Activated CD4-positive, alpha-beta T cell treated with anti-CD3 and anti-CD28 coated beads, Interleukin-2, Interleukin-4, amounts not matched to agents 100 ng/mL and 50 ng/mL, durations not matched to agents 16 hours and 8 hours (primary cell): ENCODE measurements around the gene C1orf35.
A peak's percentile ranks its signal among the peaks of the same experiment; 100 is the strongest.
"Not testable (repeated sequence)": the region's sequence is repeated elsewhere in the genome, so short reads cannot be mapped to it uniquely, and the experiment has no call there.

Experiments used
- DNase-seq: peaks from one replicate; pipeline ENCODE4 v3.0.0-alpha.2; 2020; ENCODE audit warnings: low spot score

The C1orf35 gene

GRCh38 chr1:228142155-228142691, 39.1 kb upstream of the C1orf35 start:
- DNase-seq, result no peak

DNA sequence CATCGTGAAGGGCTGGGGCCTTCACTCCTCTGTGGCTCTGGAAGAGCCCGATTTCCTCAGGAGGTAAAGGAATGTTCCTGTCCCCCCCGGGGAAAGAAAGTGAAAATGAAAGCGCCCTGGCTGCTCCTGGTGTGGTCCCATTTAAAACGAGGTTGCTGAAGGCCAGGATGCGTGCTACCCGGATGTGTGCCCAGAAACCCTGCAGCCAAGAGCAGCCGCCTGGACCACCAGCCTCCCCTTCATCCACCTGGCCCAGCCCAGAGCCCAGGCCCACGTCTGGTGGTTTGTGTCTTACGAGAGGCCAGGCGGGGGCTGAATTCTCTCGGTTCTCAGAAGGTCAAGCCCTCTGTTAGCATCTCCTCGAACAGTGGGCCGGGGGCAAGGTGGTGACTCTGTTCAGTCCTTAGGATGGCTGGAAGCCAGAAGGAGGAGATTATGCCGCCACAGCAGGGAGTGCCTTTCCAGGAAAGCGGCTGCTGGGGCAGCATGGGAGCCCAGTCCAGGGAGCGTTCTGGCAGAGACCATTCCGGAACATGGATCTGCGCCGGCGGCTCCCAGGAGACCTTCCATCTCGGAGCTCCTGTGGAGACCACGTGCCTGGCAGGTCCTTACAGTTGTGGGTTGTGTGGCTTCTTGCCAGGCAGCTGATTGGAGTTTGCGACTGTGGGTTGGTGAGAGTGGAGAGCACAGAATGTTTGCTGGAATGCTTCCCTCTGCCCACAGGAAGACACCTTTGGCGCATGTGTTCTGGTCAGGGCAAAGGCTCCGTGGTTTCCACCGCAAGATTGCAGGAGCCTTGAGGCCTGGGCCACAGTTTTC, 38.3 kb upstream of the C1orf35 start:
- DNase-seq, result peak; percentile 39

GRCh38 chr1:228140724-228141225, 37.6 kb upstream of the C1orf35 start:
- no peak for DNase-seq

DNA sequence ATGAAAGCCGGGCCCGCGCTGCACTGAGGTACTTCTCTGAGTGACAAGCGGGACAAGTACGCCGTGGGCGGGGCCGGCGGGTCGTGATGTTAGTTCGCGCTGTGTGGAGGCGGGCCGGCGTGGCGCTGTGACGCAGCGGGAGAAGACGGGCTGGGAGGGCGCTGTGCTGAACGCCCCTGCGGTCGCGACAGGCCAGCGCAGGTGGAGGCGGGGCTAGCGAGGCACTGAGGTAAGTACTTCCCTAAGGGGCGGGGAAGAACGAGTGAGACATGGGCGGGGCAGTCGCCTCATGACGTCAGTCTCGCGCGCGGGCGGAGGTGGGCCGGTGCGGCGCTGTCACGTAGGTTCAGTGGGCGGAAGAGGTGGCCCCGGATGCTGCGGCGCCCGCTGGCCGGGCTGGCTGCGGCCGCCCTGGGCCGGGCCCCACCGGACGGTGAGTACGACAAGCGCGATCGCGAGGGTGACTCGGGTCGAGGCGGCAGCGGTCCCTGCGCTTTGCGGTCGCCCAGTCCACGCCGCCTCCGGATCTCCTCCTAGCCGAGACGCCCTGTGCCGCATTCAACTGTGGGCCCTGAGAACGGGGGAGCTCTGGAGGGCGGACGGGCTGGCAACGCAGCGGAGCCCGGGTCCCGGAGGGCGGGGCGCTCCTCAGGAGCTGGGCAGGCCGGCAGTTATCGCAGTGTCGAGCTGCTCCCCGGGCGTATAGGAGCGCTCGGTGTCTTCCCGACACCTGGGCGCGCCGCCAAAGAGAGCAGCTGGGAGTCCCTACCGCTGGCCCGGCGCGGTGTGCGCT, 37.0 kb upstream of the C1orf35 start, which contains the start of gene GUK1:
Gene GUK1 (plus strand): TSS at position 349 of the 793 bp plus-strand sequence. CDS start 24 bp downstream, at position 373.
- peak; percentile 100 for DNase-seq

GRCh38 chr1:228139406-228139930, 36.3 kb upstream of the C1orf35 start:
- no peak for DNase-seq

GRCh38 chr1:228136901-228137300, 33.8 kb upstream of the C1orf35 start:
- DNase-seq, result no peak

- DNase-seq, result no peak
Measured at GRCh38 chr1:228134591-228134990, 31.5 kb upstream of the C1orf35 start.

DNA sequence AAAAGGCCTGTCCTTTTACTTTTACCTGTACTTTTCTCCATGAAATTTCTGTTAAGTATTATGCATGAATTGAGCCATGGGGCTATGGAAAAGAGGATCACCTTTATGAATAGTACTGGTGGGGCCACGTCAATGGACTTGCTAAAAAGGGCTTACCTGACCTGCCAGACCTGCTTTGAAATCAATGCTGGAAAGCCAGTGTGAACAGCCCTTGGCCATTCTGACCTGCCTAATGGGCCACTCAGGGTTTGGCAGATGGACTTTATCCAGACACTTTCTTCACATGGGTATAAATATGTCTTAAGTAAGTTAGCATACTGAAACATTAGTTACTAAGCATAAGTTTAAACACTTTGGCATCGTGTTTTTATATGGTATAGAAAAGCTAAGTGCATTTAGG, 28.6 kb upstream of the C1orf35 start:
- no peak for DNase-seq

GRCh38 chr1:228125185-228125584, 22.1 kb upstream of the C1orf35 start:
- DNase-seq, result no peak

- DNase-seq, result no peak
Measured at GRCh38 chr1:228123505-228123904, 20.4 kb upstream of the C1orf35 start.

GRCh38 chr1:228122921-228123441, 19.9 kb upstream of the C1orf35 start:
- no peak for DNase-seq

- no peak for DNase-seq
Measured at GRCh38 chr1:228120857-228121489, 17.8 kb upstream of the C1orf35 start.

DNA sequence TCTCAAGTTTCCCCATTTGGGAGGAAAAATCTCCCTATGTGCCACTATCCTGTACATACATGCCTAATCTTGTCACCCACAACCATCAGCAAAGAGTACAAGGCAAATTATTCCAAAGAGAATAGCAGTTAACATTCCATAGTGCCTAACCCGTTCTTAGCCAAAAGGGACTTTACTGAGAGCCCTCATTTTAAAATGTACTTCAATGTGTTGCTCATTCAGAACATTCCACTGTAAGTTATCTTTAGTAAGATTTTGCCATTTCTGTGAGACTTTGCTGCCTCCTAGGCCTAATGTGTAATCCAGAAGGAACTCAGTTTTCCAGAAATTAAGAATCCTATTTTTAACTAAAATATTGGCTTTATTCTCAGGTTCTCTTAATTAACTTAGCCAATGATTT, 17.2 kb upstream of the C1orf35 start:
- no peak for DNase-seq

DNA sequence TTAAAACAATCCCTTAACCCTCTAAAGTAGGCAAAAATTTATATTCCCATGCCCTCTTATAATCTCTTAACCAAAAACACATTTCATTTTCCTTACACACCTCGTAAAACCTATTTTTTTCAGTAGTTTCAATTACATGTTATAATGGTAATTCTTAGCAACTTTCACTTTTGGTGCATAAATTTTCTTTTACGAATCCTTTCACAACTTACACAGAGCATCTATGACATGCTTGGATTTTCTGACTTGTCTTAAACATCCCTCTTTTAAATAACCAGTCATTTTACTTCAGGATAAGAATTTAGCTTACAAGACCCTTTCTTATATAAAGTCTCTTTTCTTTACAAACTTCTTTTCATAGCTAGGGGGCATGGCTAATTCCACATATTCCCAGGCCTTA, 14.9 kb upstream of the C1orf35 start:
- no peak for DNase-seq

- DNase-seq, result no peak
Measured at GRCh38 chr1:228117335-228117734, 14.2 kb upstream of the C1orf35 start.

- no peak for DNase-seq
Measured at GRCh38 chr1:228114827-228115226, 11.7 kb upstream of the C1orf35 start.

DNA sequence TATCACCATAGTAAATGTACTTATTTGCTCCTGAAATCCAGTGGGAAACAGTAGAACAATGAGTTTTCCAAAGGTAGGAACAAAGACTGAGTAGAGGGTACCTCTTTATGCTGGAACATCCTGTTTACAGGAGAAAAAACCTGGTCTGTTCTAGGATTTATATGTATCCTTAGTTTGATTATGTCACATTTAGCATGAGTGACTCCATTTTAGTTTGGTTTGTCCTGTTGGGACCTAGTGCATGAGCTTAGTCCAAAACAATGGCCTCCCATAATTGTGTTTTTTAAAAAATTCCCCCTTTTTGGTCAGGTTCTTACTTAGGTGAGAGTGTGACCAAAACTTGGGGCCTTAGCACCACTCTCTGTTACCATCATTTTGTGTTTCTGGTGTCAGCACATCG, 9.5 kb upstream of the C1orf35 start:
- DNase-seq, result no peak

DNA sequence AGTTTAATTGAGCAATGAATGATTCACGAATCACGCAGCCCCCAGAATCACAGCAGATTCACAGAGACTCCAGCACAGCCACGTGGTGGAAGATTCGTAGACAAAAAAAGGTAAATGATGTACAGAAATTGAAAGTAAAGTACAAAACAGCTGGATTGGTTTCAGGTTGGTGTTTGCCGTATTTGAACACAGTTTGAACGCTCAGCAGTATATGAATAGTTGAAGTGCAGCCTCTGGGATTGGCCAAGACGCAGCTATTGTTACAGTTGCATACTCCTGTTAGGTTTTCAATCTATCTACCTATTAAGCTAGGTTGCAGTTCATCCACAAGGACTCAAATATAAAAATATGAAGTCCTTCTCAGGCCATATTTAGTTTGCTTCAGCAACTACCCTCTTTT, 9.0 kb upstream of the C1orf35 start:
- DNase-seq, result no peak

DNA sequence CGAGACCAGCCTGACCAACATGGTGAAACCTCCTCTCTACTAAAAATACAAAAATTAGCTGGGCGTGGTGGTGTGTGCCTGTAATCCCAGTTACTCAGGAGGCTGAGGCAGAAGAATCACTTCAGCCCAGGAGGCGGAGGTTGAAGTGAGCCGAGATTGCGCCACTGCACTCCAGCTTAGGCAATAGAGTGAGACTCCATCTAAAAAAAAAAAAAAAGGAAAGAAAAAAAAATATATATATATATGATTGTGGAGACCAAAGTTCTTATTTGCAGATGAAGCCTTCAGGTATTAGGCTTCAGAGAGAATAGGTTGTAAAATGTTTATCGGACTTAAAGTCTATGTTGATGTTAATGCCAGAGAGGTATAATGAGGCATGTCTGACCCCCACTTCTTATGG, 8.2 kb upstream of the C1orf35 start:
- DNase-seq, result not testable (repeated sequence)

- DNase-seq, result no peak
Measured at GRCh38 chr1:228110556-228110955, 7.4 kb upstream of the C1orf35 start.

GRCh38 chr1:228109962-228110488, 6.9 kb upstream of the C1orf35 start:
- no peak for DNase-seq
